Putamen (tissue), 1 donor: Measurements from ENCODE around the gene DRG2.

ENCODE experiments used
- DNase-seq: peaks from one replicate; pipeline ENCODE4 v3.0.0-alpha.2; 2016; ENCODE audit warnings: low spot score

DRG2 gene

GRCh38 chr17:18074566-18075272, 13.0 kb upstream of the DRG2 start:
- peak; percentile 47 for DNase-seq

- DNase-seq, result no peak
Observed at GRCh38 chr17:18076936-18077335, 10.8 kb upstream of the DRG2 start.

- no peak for DNase-seq
Observed at GRCh38 chr17:18079543-18079942, 8.2 kb upstream of the DRG2 start.

GRCh38 chr17:18084256-18084655, 3.5 kb upstream of the DRG2 start:
- DNase-seq, result no peak

GRCh38 chr17:18089613-18090012, 1.9 kb downstream of the DRG2 start:
- DNase-seq, result no peak

- no peak for DNase-seq
Observed at GRCh38 chr17:18093616-18094408, 6.1 kb downstream of the DRG2 start.

GRCh38 chr17:18094409-18094807, 6.7 kb downstream of the DRG2 start:
- no peak for DNase-seq

- DNase-seq, result no peak
Observed at GRCh38 chr17:18099516-18099915, 11.8 kb downstream of the DRG2 start.

- no peak for DNase-seq
Observed at GRCh38 chr17:18100616-18101015, 12.9 kb downstream of the DRG2 start.

GRCh38 chr17:18101828-18102227, 14.1 kb downstream of the DRG2 start:
- DNase-seq, result no peak

- no peak for DNase-seq
Observed at GRCh38 chr17:18102640-18103039, 14.9 kb downstream of the DRG2 start.

GRCh38 chr17:18105027-18105426, 17.3 kb downstream of the DRG2 start:
- DNase-seq, result no peak

- no peak for DNase-seq
Observed at GRCh38 chr17:18105595-18105994, 17.8 kb downstream of the DRG2 start.

- no peak for DNase-seq
Observed at GRCh38 chr17:18106211-18106610, 18.5 kb downstream of the DRG2 start.

GRCh38 chr17:18107061-18107790, 19.5 kb downstream of the DRG2 start:
- no peak for DNase-seq

- no peak for DNase-seq
Observed at GRCh38 chr17:18107971-18108370, 20.2 kb downstream of the DRG2 start.

- DNase-seq, result no peak
Observed at GRCh38 chr17:18108401-18109312, 20.9 kb downstream of the DRG2 start, which contains the start of gene MYO15A. Gene MYO15A (plus strand): TSS chr17:18108756. CDS start chr17:18118801, 10,045 bp downstream.

GRCh38 chr17:18109935-18110485, 22.3 kb downstream of the DRG2 start:
- DNase-seq, result no peak

GRCh38 chr17:18110636-18111145, 22.9 kb downstream of the DRG2 start:
- no peak for DNase-seq

- no peak for DNase-seq
Observed at GRCh38 chr17:18111330-18111971, 23.7 kb downstream of the DRG2 start.

GRCh38 chr17:18115517-18115916, 27.8 kb downstream of the DRG2 start:
- DNase-seq, result no peak
